ENCODE data around the gene POLR2M. TPM values are rescaled to one million over a fixed set of nuclear protein-coding genes. Genes with fewer than 3 reads are reported as not detected.

Gene POLR2M
- total and polyA plus RNA-seq, 4 donors: 20.6 to 306 (median 84.8) TPM

DNA sequence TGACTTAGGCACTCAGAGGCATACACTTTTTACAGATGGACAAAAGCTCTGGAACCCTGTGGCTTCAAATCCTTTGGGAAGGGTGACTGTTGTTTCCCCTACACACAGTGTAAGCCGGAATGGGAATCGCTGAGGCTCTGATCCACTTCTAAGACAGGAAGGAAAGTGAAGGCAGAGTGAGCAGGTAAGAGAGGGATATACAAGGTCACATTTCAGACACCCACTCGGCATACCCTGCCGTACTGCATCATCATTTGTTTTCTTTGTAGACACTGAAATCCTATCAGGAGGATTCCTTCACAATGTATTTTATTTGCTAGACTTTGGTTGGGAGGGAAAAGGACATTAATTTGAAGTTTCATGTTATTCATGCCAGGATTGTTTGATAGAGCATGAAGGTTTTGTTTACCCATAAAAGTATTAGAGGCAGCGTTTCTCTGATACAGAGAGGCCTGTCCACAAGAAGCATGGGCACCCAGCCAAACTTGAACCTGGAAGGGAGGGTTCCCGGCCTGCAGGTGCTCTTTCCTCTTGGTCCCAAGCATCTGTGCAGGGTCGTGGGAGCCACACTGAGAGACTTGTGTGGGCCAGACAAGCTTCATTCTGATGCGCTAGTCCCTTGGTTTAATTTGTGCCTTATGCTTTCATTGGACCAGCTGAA, 21.9 kb upstream of the POLR2M start:
- no peak overlapping the region for H3K9ac ChIP-seq (ENCODE audit: insufficient read depth in 1 of 2, low read length in 2 of 2)
- WGBS, 2 donors: 76 to 88% methylated on average over 8 of the region's 8 CpGs
- TF ChIP-seq, protein P1, sequence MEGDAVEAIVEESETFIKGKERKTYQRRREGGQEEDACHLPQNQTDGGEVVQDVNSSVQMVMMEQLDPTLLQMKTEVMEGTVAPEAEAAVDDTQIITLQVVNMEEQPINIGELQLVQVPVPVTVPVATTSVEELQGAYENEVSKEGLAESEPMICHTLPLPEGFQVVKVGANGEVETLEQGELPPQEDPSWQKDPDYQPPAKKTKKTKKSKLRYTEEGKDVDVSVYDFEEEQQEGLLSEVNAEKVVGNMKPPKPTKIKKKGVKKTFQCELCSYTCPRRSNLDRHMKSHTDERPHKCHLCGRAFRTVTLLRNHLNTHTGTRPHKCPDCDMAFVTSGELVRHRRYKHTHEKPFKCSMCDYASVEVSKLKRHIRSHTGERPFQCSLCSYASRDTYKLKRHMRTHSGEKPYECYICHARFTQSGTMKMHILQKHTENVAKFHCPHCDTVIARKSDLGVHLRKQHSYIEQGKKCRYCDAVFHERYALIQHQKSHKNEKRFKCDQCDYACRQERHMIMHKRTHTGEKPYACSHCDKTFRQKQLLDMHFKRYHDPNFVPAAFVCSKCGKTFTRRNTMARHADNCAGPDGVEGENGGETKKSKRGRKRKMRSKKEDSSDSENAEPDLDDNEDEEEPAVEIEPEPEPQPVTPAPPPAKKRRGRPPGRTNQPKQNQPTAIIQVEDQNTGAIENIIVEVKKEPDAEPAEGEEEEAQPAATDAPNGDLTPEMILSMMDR (IDR thresholded peaks at IDR 0.05; ENCODE audit: control extremely low read depth, extremely low read depth): no peak
- H3K4me1 ChIP-seq (ENCODE audit: control insufficient read depth in 5 of 5, insufficient read depth in 5 of 5, low read length in 5 of 5): peaks cover 0 to 26% (median 0%) of the 10 kb centered on the region in 5 donors
- no peak overlapping the region for H3K4me3 ChIP-seq
- H3K27ac ChIP-seq (ENCODE audit: low read depth in 1 of 2, low read length in 1 of 2): peak overlapping the region in 1 of 2 donors; percentile 79
- ATAC-seq (ENCODE audit: insufficient read depth, low FRiP score) (no peak), DNase-seq (no peak)
- no peaks in the 10 kb centered on the region for H3K27me3 ChIP-seq (ENCODE audit: control insufficient read depth in 3 of 3, insufficient read depth in 3 of 3, low read length in 2 of 3)
- no peaks in the 10 kb centered on the region for H3K9me3 ChIP-seq (ENCODE audit: control insufficient read depth in 4 of 4, insufficient read depth in 3 of 4, low read length in 3 of 4)
- H3K36me3 ChIP-seq (ENCODE audit: control insufficient read depth in 4 of 4, insufficient read depth in 4 of 4, low read length in 4 of 4): peaks cover 0 to 1% (median 0%) of the 10 kb centered on the region in 4 donors

DNA sequence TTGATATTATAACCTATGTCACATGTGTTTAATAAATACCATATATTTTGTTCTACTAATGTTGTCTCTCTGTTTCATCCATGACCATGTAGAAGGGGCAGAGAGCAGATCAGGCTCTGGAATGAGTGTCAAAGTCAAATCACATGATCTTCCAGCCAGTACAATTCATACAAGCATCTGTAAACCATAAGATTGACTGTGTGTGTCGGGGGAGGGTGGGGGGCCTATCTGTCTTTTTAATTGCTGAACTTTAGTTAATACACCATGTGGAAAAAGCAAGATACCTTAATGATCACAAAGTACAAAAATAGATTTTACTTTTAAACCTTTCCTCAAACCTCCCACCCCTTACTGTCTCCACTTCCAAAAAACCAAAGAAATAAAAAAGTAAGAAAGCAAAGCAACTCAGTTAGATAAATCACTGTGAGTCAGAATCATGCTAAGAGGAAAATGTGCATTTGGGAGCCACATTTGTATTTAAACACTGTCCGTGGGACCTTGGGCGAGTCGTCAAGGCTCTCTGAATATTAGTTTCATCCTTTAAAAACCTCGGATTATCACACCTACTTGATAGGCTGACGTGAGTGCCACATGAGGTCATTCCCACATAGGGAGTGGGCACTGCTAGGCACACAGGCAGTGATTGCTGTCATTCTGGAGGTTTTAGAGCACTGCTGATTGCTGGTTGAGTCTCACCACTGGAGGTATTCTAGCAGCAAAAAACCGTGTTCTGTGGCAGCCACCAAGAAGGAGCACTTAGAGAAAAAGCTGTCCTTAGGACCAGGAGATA, 21.0 kb upstream of the POLR2M start:
- Histone ChIP-seq H3K9ac (ENCODE audit: insufficient read depth in 1 of 2, low read length in 2 of 2) (no peak overlapping the region), H3K36me3 (ENCODE audit: control insufficient read depth in 4 of 4, insufficient read depth in 4 of 4, low read length in 4 of 4) (peaks cover 0 to 1% (median 0%) of the 10 kb centered on the region in 4 donors), H3K9me3 (ENCODE audit: control insufficient read depth in 4 of 4, insufficient read depth in 3 of 4, low read length in 3 of 4) (no peaks in the 10 kb centered on the region), H3K4me3 (no peak overlapping the region), H3K27ac (ENCODE audit: low read depth in 1 of 2, low read length in 1 of 2) (peak overlapping the region in 1 of 2 donors; percentile 93), H3K4me1 (ENCODE audit: control insufficient read depth in 5 of 5, insufficient read depth in 5 of 5, low read length in 5 of 5) (peaks cover 0 to 21% (median 0%) of the 10 kb centered on the region in 5 donors), H3K27me3 (ENCODE audit: control insufficient read depth in 3 of 3, insufficient read depth in 3 of 3, low read length in 2 of 3) (no peaks in the 10 kb centered on the region)
- WGBS, 2 donors: 77 to 90% methylated on average over 7 of the region's 7 CpGs
- no peak for DNase-seq
- ATAC-seq (ENCODE audit: insufficient read depth, low FRiP score): no peak
- TF ChIP-seq, protein P1 (IDR thresholded peaks at IDR 0.05; ENCODE audit: control extremely low read depth, extremely low read depth): no peak

DNA sequence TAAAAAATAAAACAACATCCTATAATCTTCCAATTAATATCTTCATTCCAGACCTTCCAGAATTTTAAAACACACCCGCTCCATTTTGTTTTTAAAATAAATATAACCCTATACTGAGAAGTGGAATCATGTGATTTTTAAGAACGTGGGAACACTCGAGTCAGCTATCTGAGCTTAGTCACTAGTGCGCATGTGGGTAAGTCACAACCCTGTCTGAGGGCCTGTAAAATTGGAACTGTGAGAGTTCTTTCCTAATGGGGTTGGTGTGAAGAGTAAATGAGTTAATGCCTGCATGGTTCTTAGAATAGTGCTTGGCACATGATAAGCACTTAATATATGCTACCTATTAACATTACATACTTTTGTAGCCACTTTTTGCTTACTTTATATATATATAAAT, 19.9 kb upstream of the POLR2M start:
- no peaks in the 10 kb centered on the region for H3K9me3 ChIP-seq (ENCODE audit: control insufficient read depth in 4 of 4, insufficient read depth in 3 of 4, low read length in 3 of 4)
- no peak overlapping the region for H3K9ac ChIP-seq (ENCODE audit: insufficient read depth in 1 of 2, low read length in 2 of 2)
- ATAC-seq (ENCODE audit: insufficient read depth, low FRiP score): no peak
- DNase-seq: no peak
- peaks cover 0 to 18% (median 0%) of the 10 kb centered on the region in 5 donors for H3K4me1 ChIP-seq (ENCODE audit: control insufficient read depth in 5 of 5, insufficient read depth in 5 of 5, low read length in 5 of 5)
- peaks cover 0 to 1% (median 0%) of the 10 kb centered on the region in 4 donors for H3K36me3 ChIP-seq (ENCODE audit: control insufficient read depth in 4 of 4, insufficient read depth in 4 of 4, low read length in 4 of 4)
- TF ChIP-seq, protein P1 (IDR thresholded peaks at IDR 0.05; ENCODE audit: control extremely low read depth, extremely low read depth): no peak
- H3K27me3 ChIP-seq (ENCODE audit: control insufficient read depth in 3 of 3, insufficient read depth in 3 of 3, low read length in 2 of 3): no peaks in the 10 kb centered on the region
- H3K27ac ChIP-seq (ENCODE audit: low read depth in 1 of 2, low read length in 1 of 2): no peak overlapping the region
- H3K4me3 ChIP-seq: no peak overlapping the region
- 83 to 91% methylated on average over 4 of the region's 4 CpGs for WGBS, 2 donors

All from lung (tissue), 12 donors.